Duodenal mucosa (tissue), 2 donors: ENCODE measurements around the gene TCAP.
A peak's percentile ranks its signal among the peaks of the same experiment; 100 is the strongest.

Source experiments
- H3K27ac ChIP-seq: one replicate; pipeline ENCODE4 v1.7.0; 2013; ENCODE audit warnings: low read depth, low read length
- H3K27me3 ChIP-seq, 2 donors: one replicate each; pipeline ENCODE4 v1.7.0; 2013; ENCODE audit warnings: low read length in 2 of 2, control low read depth in 1 of 2; ENCODE audit not compliant: insufficient read depth in 2 of 2, control insufficient read depth in 1 of 2
- H3K36me3 ChIP-seq, 2 donors: one replicate each; pipeline ENCODE4 v1.7.0; 2013; ENCODE audit warnings: low read length in 2 of 2, control low read depth in 1 of 2; ENCODE audit not compliant: insufficient read depth in 2 of 2, control insufficient read depth in 1 of 2
- H3K4me1 ChIP-seq, 2 donors: one replicate each; pipeline ENCODE4 v1.7.0; 2013; ENCODE audit warnings: low read length in 2 of 2, control low read depth in 1 of 2; ENCODE audit not compliant: insufficient read depth in 2 of 2, control insufficient read depth in 1 of 2
- H3K4me3 ChIP-seq, 2 donors: one replicate each; pipeline ENCODE4 v1.7.0; 2013; ENCODE audit warnings: low read length in 2 of 2, low read depth in 1 of 2
- H3K9ac ChIP-seq, 2 donors: one replicate each; pipeline ENCODE4 v1.7.0; 2013; ENCODE audit warnings: low read length in 2 of 2, low read depth in 1 of 2
- H3K9me3 ChIP-seq, 2 donors: one replicate each; pipeline ENCODE4 v1.7.0; 2013; ENCODE audit warnings: low read length in 2 of 2, control low read depth in 1 of 2; ENCODE audit not compliant: control insufficient read depth in 1 of 2

Gene TCAP

GRCh38 chr17:39622380-39623006 is 42.7 kb upstream of the TCAP start:
- Histone ChIP-seq H3K4me1 (peaks cover 38 to 45% of the 10 kb centered on the region in 2 donors), H3K9me3 (no peaks in the 10 kb centered on the region), H3K36me3 (no peaks in the 10 kb centered on the region), H3K27ac (no peak overlapping the region), H3K4me3 (peak overlapping the region in 1 of 2 donors; percentile 26), H3K9ac (peak overlapping the region in 1 of 2 donors; percentile 49), H3K27me3 (peaks cover 2 to 4% of the 10 kb centered on the region in 2 donors)

GRCh38 chr17:39623356-39623950 is 41.7 kb upstream of the TCAP start:
- Histone ChIP-seq H3K9me3 (no peaks in the 10 kb centered on the region), H3K4me3 (no peak overlapping the region), H3K27ac (no peak overlapping the region), H3K9ac (no peak overlapping the region), H3K36me3 (no peaks in the 10 kb centered on the region), H3K27me3 (peaks cover 2 to 4% of the 10 kb centered on the region in 2 donors), H3K4me1 (peaks cover 38 to 48% of the 10 kb centered on the region in 2 donors)

- Histone ChIP-seq H3K4me1 (peaks cover 41 to 43% of the 10 kb centered on the region in 2 donors), H3K36me3 (no peaks in the 10 kb centered on the region), H3K9ac (no peak overlapping the region), H3K4me3 (no peak overlapping the region), H3K27me3 (peaks cover 2 to 4% of the 10 kb centered on the region in 2 donors), H3K9me3 (no peaks in the 10 kb centered on the region), H3K27ac (no peak overlapping the region)
Measured at GRCh38 chr17:39624313-39624712, 40.8 kb upstream of the TCAP start.

- H3K4me1 ChIP-seq = peaks cover 44 to 45% of the 10 kb centered on the region in 2 donors
- no peak overlapping the region for H3K27ac ChIP-seq
- no peaks in the 10 kb centered on the region for H3K9me3 ChIP-seq
- peaks cover 2 to 4% of the 10 kb centered on the region in 2 donors for H3K27me3 ChIP-seq
- H3K36me3 ChIP-seq = no peaks in the 10 kb centered on the region
- peak overlapping the region in 1 of 2 donors; percentile 7 for H3K9ac ChIP-seq
- peak overlapping the region in 1 of 2 donors; percentile 5 for H3K4me3 ChIP-seq
Measured at GRCh38 chr17:39625198-39625785, 39.9 kb upstream of the TCAP start.

- H3K4me3 ChIP-seq = peak within 1 kb of the TSS; percentile 58 to 81
- peak within 1 kb of the TSS; percentile 76 for H3K27ac ChIP-seq
- peaks cover 2 to 4% of the 10 kb centered on the region in 2 donors for H3K27me3 ChIP-seq
- peak within 1 kb of the TSS; percentile 75 to 82 for H3K9ac ChIP-seq
- no peaks in the 10 kb centered on the region for H3K9me3 ChIP-seq
- peaks cover 51 to 54% of the 10 kb centered on the region in 2 donors for H3K4me1 ChIP-seq
- H3K36me3 ChIP-seq = no peaks in the 10 kb centered on the region
Measured at GRCh38 chr17:39626171-39627046, 38.7 kb upstream of the TCAP start, which contains the start of gene PPP1R1B. Gene PPP1R1B, plus strand, starts transcription at chr17:39626952. Its CDS starts 441 bp downstream, at chr17:39627393.

- H3K4me3 ChIP-seq = peak overlapping the region; percentile 58 to 81
- H3K4me1 ChIP-seq = peaks cover 58 to 60% of the 10 kb centered on the region in 2 donors
- no peaks in the 10 kb centered on the region for H3K36me3 ChIP-seq
- H3K27me3 ChIP-seq = peaks cover 4 to 6% of the 10 kb centered on the region in 2 donors
- H3K9ac ChIP-seq = peak overlapping the region; percentile 75 to 82
- H3K27ac ChIP-seq = peak overlapping the region; percentile 76
- H3K9me3 ChIP-seq = no peaks in the 10 kb centered on the region
Measured at GRCh38 chr17:39627047-39627711, 38.0 kb upstream of the TCAP start.

- H3K4me3 ChIP-seq = peak overlapping the region; percentile 58 to 81
- H3K4me1 ChIP-seq = peaks cover 59% of the 10 kb centered on the region in 2 donors
- H3K9me3 ChIP-seq = no peaks in the 10 kb centered on the region
- no peaks in the 10 kb centered on the region for H3K36me3 ChIP-seq
- peak overlapping the region; percentile 76 for H3K27ac ChIP-seq
- H3K27me3 ChIP-seq = peaks cover 4 to 6% of the 10 kb centered on the region in 2 donors
- peak overlapping the region; percentile 73 to 75 for H3K9ac ChIP-seq
Measured at GRCh38 chr17:39627712-39628516, 37.2 kb upstream of the TCAP start.

GRCh38 chr17:39628655-39629493 is 36.3 kb upstream of the TCAP start:
- peaks cover 4 to 6% of the 10 kb centered on the region in 2 donors for H3K27me3 ChIP-seq
- H3K4me3 ChIP-seq = peak overlapping the region; percentile 56 to 58
- H3K27ac ChIP-seq = peak overlapping the region; percentile 84
- no peaks in the 10 kb centered on the region for H3K9me3 ChIP-seq
- H3K9ac ChIP-seq = peak overlapping the region; percentile 73 to 78
- H3K36me3 ChIP-seq = no peaks in the 10 kb centered on the region
- H3K4me1 ChIP-seq = peaks cover 59 to 61% of the 10 kb centered on the region in 2 donors
